ENCODE data around the gene FSTL4. TPM values are rescaled to one million over a fixed set of nuclear protein-coding genes. Genes with fewer than 3 reads are reported as not detected.

Gene FSTL4
- total RNA-seq, 2 experiments from 2014 or later, result not detected

DNA sequence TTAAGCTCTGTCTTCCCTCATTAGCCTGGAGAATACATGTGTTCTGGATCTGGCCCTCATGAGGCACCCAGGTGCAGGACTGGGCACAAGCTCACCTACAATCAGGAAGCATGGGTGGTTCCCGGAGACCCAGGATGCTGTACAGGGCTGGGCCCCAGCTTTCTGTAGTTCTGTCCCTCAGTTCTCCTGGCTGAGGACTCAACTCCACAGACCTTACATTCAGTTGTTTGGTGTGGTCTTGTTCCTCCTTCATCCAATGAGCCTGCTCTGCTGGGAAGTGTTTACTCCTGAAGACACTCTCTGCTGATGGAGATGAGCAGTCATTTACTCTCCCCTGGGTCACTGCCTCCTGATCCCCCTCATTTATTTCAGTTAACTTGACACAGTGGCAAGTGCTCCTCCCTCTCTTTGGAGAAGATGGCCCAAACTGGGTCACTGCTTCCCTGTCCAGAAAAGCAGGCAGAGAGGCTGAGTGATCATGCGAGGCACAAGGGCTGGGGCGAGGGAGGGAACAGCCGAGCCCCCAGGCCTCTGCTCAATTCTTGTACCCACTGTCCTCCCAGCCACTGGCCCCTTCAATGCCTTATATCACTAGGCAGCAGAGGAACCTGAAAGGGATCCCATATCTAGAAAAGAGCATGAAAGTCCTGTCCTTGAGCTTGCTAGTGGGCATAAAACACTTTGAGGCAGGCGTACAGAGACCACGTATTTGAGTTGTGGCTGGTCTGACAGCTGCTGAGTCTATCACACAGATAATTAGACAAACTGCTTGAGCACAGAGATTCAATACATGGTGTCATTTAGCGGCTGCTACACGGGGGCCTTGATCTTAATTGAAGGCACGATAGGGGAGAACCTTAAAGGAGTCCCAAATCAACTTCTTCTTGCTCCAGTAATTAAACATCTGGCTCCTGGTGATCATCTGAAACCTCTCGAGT is 221.7 kb downstream of the FSTL4 start:
- Histone ChIP-seq H3K27ac (ENCODE audit: low read depth, low read length, poor library complexity, severe bottlenecking) (no peak overlapping the region), H3K4me1 (ENCODE audit: insufficient read depth, low read length, poor library complexity, severe bottlenecking) (no peaks in the 10 kb centered on the region), H3K4me3 (ENCODE audit: low read depth, low read length, poor library complexity, severe bottlenecking) (no peak overlapping the region), H4K20me1 (ENCODE audit: insufficient read depth, low read length) (no peaks in the 10 kb centered on the region), H3K79me2 (ENCODE audit: insufficient read depth, low read depth, low read length) (no peaks in the 10 kb centered on the region), H3K9me3 (ENCODE audit: low read length) (no peaks in the 10 kb centered on the region), H3K4me2 (ENCODE audit: low read length) (no peak overlapping the region), H3K9me2 (ENCODE audit: insufficient read depth, low read length) (no peaks in the 10 kb centered on the region), H3K36me3 (ENCODE audit: insufficient read depth, low read length) (no peaks in the 10 kb centered on the region), H2AFZ (ENCODE audit: low read length) (no peak overlapping the region)
- intact Hi-C loops (cut with micrococcal nuclease; ENCODE audit: unreplicated experiment), result no loop called here
- ChIA-PET POLR2A (no interaction called here), CTCF (ENCODE audit: unreplicated experiment) (no interaction called here)
- BruUV-seq (replicated peaks), result no TSS peak
- TF ChIP-seq, protein P1, sequence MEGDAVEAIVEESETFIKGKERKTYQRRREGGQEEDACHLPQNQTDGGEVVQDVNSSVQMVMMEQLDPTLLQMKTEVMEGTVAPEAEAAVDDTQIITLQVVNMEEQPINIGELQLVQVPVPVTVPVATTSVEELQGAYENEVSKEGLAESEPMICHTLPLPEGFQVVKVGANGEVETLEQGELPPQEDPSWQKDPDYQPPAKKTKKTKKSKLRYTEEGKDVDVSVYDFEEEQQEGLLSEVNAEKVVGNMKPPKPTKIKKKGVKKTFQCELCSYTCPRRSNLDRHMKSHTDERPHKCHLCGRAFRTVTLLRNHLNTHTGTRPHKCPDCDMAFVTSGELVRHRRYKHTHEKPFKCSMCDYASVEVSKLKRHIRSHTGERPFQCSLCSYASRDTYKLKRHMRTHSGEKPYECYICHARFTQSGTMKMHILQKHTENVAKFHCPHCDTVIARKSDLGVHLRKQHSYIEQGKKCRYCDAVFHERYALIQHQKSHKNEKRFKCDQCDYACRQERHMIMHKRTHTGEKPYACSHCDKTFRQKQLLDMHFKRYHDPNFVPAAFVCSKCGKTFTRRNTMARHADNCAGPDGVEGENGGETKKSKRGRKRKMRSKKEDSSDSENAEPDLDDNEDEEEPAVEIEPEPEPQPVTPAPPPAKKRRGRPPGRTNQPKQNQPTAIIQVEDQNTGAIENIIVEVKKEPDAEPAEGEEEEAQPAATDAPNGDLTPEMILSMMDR (conservative IDR thresholded peaks at IDR 0.05; ENCODE audit: low read length), result no peak
- no peak for TF ChIP-seq EZH2phosphoT487 (IDR thresholded peaks at IDR 0.05; ENCODE audit: borderline replicate concordance, low read depth, low read length)
- no peak for DNase-seq (ENCODE audit: low spot score)

DNA sequence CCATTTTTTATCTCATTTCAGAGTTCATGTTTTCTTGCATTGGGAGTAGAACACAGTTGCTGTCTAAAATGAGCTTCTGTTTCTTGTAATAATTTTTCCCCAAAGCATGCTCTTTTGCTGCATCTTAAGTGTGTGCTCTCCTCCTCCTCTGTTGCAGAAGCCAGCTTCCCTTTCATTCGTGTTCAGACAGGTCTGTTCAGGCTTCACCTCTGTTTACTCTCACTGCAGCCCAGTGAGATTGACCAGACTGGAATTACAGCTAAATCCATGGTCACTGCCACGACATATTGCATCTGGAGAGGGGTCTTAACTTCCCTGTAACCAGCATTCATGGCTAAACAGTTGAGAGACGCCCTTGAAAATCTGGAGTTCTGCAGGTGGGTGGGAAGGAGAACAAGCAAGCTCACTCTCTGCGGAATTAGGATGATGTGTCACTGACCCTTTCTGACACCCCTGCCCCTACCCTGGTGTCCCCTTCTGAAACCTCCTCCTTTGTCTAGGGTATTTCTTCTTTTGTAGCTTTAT is 223.2 kb downstream of the FSTL4 start:
- Histone ChIP-seq H4K20me1 (ENCODE audit: insufficient read depth, low read length) (no peaks in the 10 kb centered on the region), H3K4me3 (ENCODE audit: low read depth, low read length, poor library complexity, severe bottlenecking) (no peak overlapping the region), H2AFZ (ENCODE audit: low read length) (no peak overlapping the region), H3K9me3 (ENCODE audit: low read length) (no peaks in the 10 kb centered on the region), H3K27ac (ENCODE audit: low read depth, low read length, poor library complexity, severe bottlenecking) (no peak overlapping the region), H3K4me2 (ENCODE audit: low read length) (no peak overlapping the region), H3K79me2 (ENCODE audit: insufficient read depth, low read depth, low read length) (no peaks in the 10 kb centered on the region), H3K4me1 (ENCODE audit: insufficient read depth, low read length, poor library complexity, severe bottlenecking) (no peaks in the 10 kb centered on the region), H3K36me3 (ENCODE audit: insufficient read depth, low read length) (no peaks in the 10 kb centered on the region), H3K9me2 (ENCODE audit: insufficient read depth, low read length) (no peaks in the 10 kb centered on the region)
- intact Hi-C loops (cut with micrococcal nuclease; ENCODE audit: unreplicated experiment), result no loop called here
- no peak for TF ChIP-seq EZH2phosphoT487 (IDR thresholded peaks at IDR 0.05; ENCODE audit: borderline replicate concordance, low read depth, low read length)
- TF ChIP-seq, protein P1 (conservative IDR thresholded peaks at IDR 0.05; ENCODE audit: low read length), result no peak
- DNase-seq (ENCODE audit: low spot score), result no peak
- BruUV-seq (replicated peaks), result no TSS peak
- CTCF ChIA-PET (ENCODE audit: unreplicated experiment), result no interaction called here
- POLR2A ChIA-PET, result interaction anchor here (0.5 kb wide), 1 partner anchor 1635 kb away, joined by 3 read pairs; no protein-coding TSS in a partner anchor

DNA sequence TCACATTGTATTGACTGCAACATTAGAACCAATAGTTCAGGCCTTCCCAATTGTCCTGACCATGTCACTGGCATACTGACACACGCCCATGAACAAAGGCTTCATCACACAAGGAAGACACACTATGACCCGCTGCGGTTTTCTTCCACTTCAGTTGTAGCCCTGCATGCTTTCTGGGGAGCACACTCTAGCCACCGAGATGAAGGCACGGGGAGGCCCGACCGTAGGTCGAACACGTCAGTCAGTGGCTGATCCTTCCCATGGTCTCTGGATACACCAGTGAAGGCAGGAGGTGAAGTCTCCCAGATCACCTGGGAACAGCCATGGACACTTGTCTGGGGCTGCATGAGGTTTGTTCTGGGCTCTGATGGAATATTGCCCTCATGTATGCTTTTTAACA is 224.7 kb downstream of the FSTL4 start:
- no peaks in the 10 kb centered on the region for H3K4me1 ChIP-seq (ENCODE audit: insufficient read depth, low read length, poor library complexity, severe bottlenecking)
- no peak for DNase-seq (ENCODE audit: low spot score)
- POLR2A ChIA-PET, result no interaction called here
- BruUV-seq (replicated peaks), result no TSS peak
- no peak for TF ChIP-seq EZH2phosphoT487 (IDR thresholded peaks at IDR 0.05; ENCODE audit: borderline replicate concordance, low read depth, low read length)
- TF ChIP-seq, protein P1 (conservative IDR thresholded peaks at IDR 0.05; ENCODE audit: low read length), result no peak
- no peak overlapping the region for H3K4me3 ChIP-seq (ENCODE audit: low read depth, low read length, poor library complexity, severe bottlenecking)
- intact Hi-C loops (cut with micrococcal nuclease; ENCODE audit: unreplicated experiment), result no loop called here
- CTCF ChIA-PET (ENCODE audit: unreplicated experiment), result no interaction called here
- H4K20me1 ChIP-seq (ENCODE audit: insufficient read depth, low read length), result no peaks in the 10 kb centered on the region
- H3K27ac ChIP-seq (ENCODE audit: low read depth, low read length, poor library complexity, severe bottlenecking), result no peak overlapping the region
- no peak overlapping the region for H3K4me2 ChIP-seq (ENCODE audit: low read length)
- H2AFZ ChIP-seq (ENCODE audit: low read length), result no peak overlapping the region
- H3K9me2 ChIP-seq (ENCODE audit: insufficient read depth, low read length), result no peaks in the 10 kb centered on the region
- no peaks in the 10 kb centered on the region for H3K9me3 ChIP-seq (ENCODE audit: low read length)
- H3K79me2 ChIP-seq (ENCODE audit: insufficient read depth, low read depth, low read length), result no peaks in the 10 kb centered on the region
- no peaks in the 10 kb centered on the region for H3K36me3 ChIP-seq (ENCODE audit: insufficient read depth, low read length)
